Left renal pelvis (tissue), 4 donors: ENCODE measurements around the gene RTN4RL2. TPM values are rescaled to one million over a fixed set of nuclear protein-coding genes. Genes with fewer than 3 reads are reported as not detected.

ENCODE experiments used
- DNase-seq, 4 donors: peaks; one replicate each; pipeline ENCODE4 v3.0.0-alpha.2; 2013; ENCODE audit warnings: low read depth in 4 of 4, low spot score in 3 of 4
- polyA plus RNA-seq, 4 donors: library from polyadenylated mRNA; unstranded; fragments of 120-200 nt; gene quantifications; one replicate each; pipeline ENCODE4 v1.2.1, GENCODE V29; 2013; ENCODE audit not compliant: insufficient read length in 4 of 4

The RTN4RL2 gene
- polyA plus RNA-seq, 4 donors, result 1.00 to 3.6 (median 2.2) TPM

DNA sequence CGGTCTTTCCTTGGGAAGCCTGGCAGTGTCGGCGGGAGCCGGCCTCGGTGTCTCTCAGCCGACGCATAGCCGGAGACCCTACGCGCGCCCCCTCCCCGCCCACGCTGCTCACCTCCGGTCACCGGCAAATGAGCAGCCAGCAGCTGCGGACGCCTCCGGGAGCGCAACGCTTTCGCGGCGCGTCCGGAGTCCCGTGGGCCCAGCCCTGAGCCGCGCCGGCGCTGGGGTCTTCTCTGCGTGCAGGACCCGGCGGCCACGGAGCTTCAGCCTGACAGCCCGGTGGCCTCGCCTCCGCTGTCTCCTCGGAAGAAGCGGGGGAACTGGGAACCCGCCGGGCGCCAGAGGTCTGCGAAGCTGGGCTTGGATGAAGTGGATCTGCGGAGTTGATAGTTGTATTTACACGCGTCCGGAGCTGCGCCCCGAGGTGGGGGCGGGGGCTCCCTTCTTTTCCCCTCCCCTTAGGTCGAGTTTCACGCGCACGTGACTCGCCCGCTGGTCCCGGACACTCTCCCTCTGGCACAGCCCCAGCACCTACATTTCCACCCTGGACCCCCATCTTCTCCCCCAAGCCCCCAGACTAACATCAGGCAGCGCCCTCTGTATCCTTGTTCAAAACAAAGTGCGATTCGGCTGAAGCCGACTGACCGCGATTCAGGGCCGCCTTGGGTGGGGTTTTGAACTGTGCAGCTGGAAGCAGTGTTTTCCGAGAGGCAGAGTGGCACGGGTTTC is 55.2 kb downstream of the RTN4RL2 start, which contains the start of gene SLC43A1:
Gene SLC43A1, minus strand, starts transcription at position 371 of the 729 bp plus-strand sequence. CDS start 1,591 bp downstream, outside the sequence.
- no peak for DNase-seq

DNA sequence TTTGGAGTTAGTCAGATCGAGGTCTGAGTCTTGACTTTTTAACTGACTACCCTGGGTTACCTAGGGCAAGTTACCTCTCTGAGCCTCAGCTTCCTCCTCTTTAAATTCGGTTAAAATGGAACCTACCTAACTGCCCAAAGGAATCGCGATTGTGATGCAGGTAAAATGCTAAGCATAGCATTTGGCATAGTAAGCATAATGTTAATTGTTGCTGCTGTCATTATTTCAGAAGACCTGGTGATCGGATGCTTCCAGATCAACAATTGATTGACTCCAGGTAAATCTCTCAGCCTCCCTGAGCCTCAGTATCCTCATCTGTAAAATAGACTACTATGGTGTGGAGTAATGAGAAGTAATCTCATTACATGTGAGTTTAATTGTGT is 55.7 kb downstream of the RTN4RL2 start:
- DNase-seq, result no peak

DNA sequence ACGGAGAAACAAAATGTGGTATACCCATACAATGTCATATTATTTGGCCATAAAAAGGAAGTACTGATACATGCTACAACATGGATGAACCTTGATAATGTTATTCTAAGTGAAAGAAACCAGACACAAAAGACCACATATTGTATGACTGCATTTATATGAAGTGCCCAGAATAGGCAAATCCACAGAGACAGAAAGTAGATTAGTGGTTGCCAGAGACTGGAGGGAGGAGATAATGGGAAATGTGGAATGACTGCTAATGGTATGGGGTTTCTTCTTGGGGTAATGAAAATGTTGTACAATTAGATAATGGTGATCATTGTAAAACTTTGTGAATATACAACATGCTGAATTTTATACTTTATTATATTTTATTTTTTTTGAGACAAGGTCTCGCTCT is 60.8 kb downstream of the RTN4RL2 start:
- DNase-seq, result no peak

DNA sequence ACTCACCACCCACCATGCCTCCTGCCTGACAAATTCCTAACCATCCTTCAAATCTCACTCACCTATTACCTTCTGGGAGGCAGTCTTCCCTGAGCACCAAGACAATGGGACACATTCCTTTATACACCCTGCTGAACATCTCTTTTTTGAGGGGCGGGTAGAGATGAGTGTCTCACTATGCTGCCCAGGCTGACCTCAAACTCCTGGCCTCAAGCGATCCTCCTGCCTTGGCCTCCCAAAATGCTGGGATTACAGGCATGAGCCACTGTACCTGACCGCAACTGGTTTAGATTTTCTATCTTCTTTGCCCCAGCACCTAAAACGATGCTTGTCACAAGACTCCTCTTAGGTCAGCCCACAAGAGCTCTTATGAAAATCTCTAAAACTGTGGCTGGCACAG is 63.1 kb downstream of the RTN4RL2 start:
- DNase-seq, result no peak

Other genes starting within 250 kb of the RTN4RL2 start
- 10 to 100 TPM; 66.7 to 86.7 (median 85.4) TPM for gene APLNR, start 223.3 kb upstream of the RTN4RL2 start, polyA plus RNA-seq
- 10 to 100 TPM; 64.2 to 77.6 (median 72.4) TPM for gene TNKS1BP1, start 135.6 kb upstream of the RTN4RL2 start, polyA plus RNA-seq
- gene SSRP1, start 124.6 kb upstream of the RTN4RL2 start, polyA plus RNA-seq, result 100 to 1,000 TPM; 116 to 210 (median 176) TPM
- gene P2RX3, start 122.2 kb upstream of the RTN4RL2 start, polyA plus RNA-seq, result 10 to 100 TPM in 1 of 4 donors, 1 to 10 TPM in 2, under 1 TPM in 1; 0.40 to 14.4 (median 1.6) TPM
- 1 to 10 TPM in 1 of 4 donors, under 1 TPM in 3; 0.19 to 1.2 (median 0.45) TPM for gene PRG3, start 79.4 kb upstream of the RTN4RL2 start, polyA plus RNA-seq
- gene PRG2, start 69.9 kb upstream of the RTN4RL2 start, polyA plus RNA-seq, result 1 to 10 TPM in 1 of 4 donors, under 1 TPM in 3; 0.20 to 2.2 (median 0.78) TPM
- 10 to 100 TPM; 24.1 to 29.1 (median 26.2) TPM for gene SLC43A3, start 33.4 kb upstream of the RTN4RL2 start, polyA plus RNA-seq
- 1 to 10 TPM; 4.9 to 9.7 (median 6.5) TPM for gene SLC43A1, start 55.2 kb downstream of the RTN4RL2 start, polyA plus RNA-seq
- 10 to 100 TPM; 42.2 to 52.6 (median 46.8) TPM for gene TIMM10, start 70.2 kb downstream of the RTN4RL2 start, polyA plus RNA-seq
- gene SMTNL1, start 77.1 kb downstream of the RTN4RL2 start, polyA plus RNA-seq, result under 1 TPM; 0.21 to 0.63 (median 0.38) TPM
- 10 to 100 TPM; 36.5 to 46.7 (median 42.3) TPM for gene UBE2L6, start 107.1 kb downstream of the RTN4RL2 start, polyA plus RNA-seq
- 100 to 1,000 TPM; 139 to 440 (median 176) TPM for gene SERPING1, start 137.2 kb downstream of the RTN4RL2 start, polyA plus RNA-seq
- gene YPEL4, start 189.4 kb downstream of the RTN4RL2 start, polyA plus RNA-seq, result 1 to 10 TPM; 1.5 to 4.4 (median 3.3) TPM
- 10 to 100 TPM; 12.0 to 17.2 (median 16.5) TPM for gene CLP1, start 197.2 kb downstream of the RTN4RL2 start, polyA plus RNA-seq
- gene ZDHHC5, start 207.6 kb downstream of the RTN4RL2 start, polyA plus RNA-seq, result 10 to 100 TPM; 38.9 to 55.7 (median 50.5) TPM